NCI-H1417 (cell line): ENCODE data around the gene GNPDA2.
A peak's percentile ranks its signal among the peaks of the same experiment; 100 is the strongest.

Experiments
- DNase-seq, 3 experiments: peaks; one replicate each; lab custom pipeline; 2025; lab: John Stamatoyannopoulos, UW

The GNPDA2 gene

GRCh38 chr4:44679060-44679459 lies 47.3 kb downstream of the GNPDA2 start:
- no peak for DNase-seq

- DNase-seq, result peak; percentile 93 to 94 (median 93)
Measured at GRCh38 chr4:44678094-44679041, 48.0 kb downstream of the GNPDA2 start, which contains the start of gene GUF1. Gene GUF1, plus strand, starts transcription at chr4:44678420. Its CDS starts 203 bp downstream, at chr4:44678623.

GRCh38 chr4:44675366-44675765 lies 51.0 kb downstream of the GNPDA2 start:
- DNase-seq, result no peak

GRCh38 chr4:44674471-44674870 lies 51.9 kb downstream of the GNPDA2 start:
- DNase-seq, result peak in 1 of 3 experiments; percentile 18

- no peak for DNase-seq
Measured at GRCh38 chr4:44671636-44672035, 54.7 kb downstream of the GNPDA2 start.

GRCh38 chr4:44670506-44671199 lies 55.7 kb downstream of the GNPDA2 start:
- DNase-seq, result peak in 1 of 3 experiments; percentile 4

- no peak for DNase-seq
Measured at GRCh38 chr4:44668526-44668925, 57.8 kb downstream of the GNPDA2 start.

- DNase-seq, result no peak
Measured at GRCh38 chr4:44663539-44664263, 62.7 kb downstream of the GNPDA2 start.

GRCh38 chr4:44662623-44663005 lies 63.7 kb downstream of the GNPDA2 start:
- no peak for DNase-seq

GRCh38 chr4:44661940-44662622 lies 64.3 kb downstream of the GNPDA2 start:
- no peak for DNase-seq

- no peak for DNase-seq
Measured at GRCh38 chr4:44660396-44660795, 66.0 kb downstream of the GNPDA2 start.

GRCh38 chr4:44652002-44652401 lies 74.4 kb downstream of the GNPDA2 start:
- DNase-seq, result no peak
